GM21717 (cell line): ENCODE data around the gene ODAD3.
"Not testable (repeated sequence)": the region's sequence is repeated elsewhere in the genome, so short reads cannot be mapped to it uniquely, and the experiment has no call there.

ENCODE experiments used
- ATAC-seq: cut with Tn5 transposase; IDR thresholded peaks from one replicate; pipeline ENCODE4 v1.9.1; 2021; ENCODE audit warnings: mild to moderate bottlenecking, moderate library complexity; ENCODE audit not compliant: unreplicated experiment

Gene ODAD3

DNA sequence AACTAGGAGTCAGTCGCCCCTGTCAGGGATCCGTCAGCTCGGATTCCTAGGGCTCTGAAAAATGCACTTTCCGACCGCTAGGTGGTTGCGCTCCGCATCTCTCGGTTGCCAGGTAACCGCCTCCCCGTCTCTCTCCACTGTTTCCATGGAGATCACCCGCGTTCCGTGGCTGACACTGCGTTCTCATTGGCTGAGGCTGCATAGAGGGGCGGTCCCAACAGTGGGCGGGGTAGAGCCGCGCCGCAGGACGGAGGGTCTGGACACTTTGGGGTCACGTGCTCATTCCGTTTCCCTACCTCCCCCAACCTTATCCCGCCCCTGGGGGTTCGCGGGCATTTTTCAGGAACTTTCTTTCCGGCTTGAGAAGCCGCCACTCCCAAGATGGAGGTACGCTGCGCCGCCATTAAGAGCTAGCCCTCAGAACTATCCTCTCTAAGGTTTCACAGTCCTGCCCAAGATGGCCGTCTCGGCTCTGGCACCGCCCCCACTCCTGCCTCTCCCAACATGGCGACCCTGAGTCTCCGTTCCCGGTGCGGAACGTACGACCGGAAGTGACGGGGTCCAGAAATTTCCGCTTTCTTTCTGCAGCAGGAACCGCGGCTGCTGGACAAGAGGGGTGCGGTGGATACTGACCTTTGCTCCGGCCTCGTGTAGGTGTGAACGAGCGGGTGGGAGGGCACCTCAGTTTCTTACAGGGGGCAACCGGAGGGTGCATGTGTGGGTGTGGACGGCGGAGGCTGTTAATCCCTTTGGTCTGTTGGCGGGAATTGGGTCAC is at the start of gene ODAD3, which contains the start of gene PRKCSH:
Gene ODAD3 (minus strand): TSS at position 65 of the 776 bp plus-strand sequence. CDS start 105 bp downstream, outside the sequence.
Gene PRKCSH (plus strand): TSS at position 579 of the 776 bp plus-strand sequence. CDS start 483 bp downstream, outside the sequence.
- ATAC-seq: peak; percentile 80

DNA sequence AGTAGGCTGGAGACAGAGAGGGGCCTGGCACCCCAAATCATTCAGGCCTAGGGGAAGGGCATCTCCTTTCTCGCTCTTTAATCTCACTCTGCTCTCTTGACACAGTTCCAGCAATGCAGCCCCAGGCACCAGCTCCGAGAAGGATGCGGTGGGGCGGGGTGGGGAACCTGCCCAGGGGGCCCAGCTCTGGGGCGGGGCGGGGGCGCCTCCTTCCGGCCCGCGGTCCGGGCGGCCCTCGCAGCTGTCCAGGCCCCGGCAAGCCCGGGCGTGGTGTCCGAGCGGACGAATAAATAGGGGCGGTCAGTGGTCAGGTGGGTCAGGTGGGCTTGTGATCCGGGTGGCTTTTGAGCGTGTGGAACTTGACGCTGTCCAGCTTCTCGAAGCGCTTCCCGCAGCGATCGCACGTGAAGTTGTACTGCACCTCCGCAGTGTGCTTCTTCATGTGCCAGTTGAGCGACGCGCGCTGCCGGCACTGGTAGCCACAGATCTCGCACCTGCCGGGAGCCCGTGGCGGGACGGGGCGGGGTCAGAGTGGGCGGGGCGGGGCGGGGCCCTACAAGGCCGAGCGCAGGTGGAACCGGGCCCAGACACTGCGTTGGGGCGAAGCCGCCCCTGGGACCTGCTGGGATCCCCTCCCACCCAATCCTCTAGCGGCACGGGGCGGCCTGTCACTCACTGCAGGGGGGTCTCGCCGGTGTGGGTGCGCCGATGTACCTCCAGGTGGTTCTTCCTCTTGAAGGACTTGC is 48.6 kb upstream of the ODAD3 start:
- ATAC-seq: no peak

DNA sequence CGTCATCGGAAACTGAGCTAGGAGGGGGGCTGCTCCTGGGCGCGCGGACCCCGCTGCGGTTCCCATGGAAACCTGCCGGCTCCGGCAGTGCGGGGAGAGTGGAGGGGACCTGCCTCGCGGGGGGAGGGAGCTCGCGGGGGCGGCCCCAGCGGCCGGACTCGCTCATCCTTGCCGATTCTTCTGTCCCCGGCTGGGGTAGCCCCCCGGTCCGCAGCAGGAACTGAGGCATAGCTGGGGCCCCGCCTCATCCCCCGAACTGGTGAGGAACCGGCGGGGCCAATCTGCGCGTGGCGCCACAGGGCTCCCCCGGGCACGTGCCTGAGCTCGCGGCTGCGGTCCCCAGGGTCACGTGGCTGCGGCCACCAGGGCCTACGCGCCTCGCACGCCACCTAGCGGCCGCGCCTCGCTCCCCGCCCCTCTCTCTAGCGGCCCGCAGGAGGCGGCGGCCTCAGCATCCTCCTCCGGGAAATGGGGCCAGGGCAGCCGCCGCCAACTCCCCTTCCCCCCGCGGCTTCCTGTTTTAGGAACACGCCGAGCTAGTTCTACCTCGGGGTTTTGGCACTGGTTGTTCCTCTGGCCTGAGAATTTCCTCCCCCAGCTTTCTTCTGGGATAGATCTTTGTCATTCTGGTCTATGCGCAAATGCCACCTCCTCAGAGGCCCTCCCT is 47.6 kb upstream of the ODAD3 start:
- no peak for ATAC-seq

DNA sequence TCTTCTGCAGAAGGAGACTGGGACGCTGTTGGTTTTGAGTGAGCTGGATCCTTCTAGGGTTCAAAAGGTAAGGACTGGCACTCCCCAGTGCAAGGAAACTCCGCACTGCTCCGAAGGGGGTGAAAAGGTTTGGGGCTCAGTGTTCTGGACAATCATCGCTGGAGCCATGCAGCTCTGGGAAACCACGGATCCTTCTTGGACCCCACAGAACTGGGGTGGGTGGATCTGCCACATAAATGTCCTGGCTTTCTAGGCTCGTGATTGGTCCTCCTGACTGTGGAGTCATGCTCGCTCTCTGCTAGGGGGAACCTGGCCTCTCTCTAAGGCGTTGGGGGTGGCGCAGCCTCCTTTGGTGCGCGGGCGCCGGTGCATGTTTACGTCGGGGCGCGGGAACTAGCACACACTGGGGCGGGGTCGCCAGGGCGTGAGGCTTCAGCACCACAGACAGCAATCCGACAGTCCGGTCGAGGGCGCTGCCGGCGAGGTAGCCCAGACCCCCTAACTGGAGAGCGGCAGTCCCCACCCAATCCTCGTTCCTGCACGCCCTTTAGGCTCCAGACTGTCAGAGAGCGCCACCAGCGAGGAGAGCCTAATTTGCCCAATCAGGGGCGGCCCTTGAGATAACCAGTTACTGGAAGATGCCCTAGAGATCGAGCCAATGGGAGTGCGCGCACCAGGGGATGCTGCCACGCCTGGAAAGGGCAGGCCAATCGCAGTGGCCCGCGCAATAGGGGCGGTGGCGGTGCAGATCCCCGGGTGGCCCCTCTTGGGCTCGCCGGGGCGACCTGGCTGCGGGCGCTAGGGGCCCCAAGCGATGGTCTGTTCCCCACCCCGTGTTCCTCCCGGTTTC is 46.8 kb upstream of the ODAD3 start:
- ATAC-seq: no peak

DNA sequence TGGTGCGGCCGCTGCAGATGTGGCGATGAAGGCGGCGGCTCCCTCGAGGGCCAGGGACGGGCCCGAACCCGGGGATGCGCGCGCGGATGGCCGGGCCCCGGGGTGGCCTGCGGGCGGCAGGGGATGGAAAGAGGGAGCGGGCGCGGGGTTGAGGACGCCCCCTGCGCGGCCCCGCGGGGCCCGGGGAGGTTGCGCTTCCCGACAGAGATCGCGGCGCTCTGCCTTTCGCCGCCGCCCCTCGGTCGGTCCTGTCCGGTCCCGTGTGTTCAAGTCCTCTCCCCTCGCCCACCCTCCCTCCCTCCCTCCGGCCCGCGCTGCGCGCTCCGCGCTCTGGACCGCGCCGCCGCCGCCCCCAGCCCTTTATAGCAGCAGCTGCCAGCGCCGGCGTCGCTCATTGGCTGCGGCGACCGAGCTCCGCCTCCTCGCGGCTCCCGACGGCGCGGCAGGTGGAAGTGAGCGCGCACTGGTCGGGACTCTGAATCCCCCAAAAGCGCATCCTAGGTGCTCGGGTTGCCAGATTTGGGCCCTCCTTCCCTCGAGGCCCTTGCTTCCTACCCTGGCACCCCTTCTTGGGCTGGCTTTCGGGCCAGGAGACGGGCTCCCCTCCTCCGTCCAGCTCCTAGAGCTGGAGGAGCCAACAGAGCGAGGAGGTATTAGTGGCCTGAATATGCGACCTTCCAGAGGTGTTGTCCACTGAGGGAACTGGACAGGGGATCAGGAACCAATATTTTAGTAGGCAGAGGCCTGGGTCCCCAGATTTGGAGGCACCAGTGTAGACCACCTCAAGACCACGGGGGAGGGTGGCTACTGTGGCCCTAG is 46.0 kb upstream of the ODAD3 start, which contains the start of gene ELAVL3:
Gene ELAVL3 (minus strand): TSS at position 332 of the 819 bp plus-strand sequence. CDS start 438 bp downstream, outside the sequence.
- ATAC-seq: no peak

DNA sequence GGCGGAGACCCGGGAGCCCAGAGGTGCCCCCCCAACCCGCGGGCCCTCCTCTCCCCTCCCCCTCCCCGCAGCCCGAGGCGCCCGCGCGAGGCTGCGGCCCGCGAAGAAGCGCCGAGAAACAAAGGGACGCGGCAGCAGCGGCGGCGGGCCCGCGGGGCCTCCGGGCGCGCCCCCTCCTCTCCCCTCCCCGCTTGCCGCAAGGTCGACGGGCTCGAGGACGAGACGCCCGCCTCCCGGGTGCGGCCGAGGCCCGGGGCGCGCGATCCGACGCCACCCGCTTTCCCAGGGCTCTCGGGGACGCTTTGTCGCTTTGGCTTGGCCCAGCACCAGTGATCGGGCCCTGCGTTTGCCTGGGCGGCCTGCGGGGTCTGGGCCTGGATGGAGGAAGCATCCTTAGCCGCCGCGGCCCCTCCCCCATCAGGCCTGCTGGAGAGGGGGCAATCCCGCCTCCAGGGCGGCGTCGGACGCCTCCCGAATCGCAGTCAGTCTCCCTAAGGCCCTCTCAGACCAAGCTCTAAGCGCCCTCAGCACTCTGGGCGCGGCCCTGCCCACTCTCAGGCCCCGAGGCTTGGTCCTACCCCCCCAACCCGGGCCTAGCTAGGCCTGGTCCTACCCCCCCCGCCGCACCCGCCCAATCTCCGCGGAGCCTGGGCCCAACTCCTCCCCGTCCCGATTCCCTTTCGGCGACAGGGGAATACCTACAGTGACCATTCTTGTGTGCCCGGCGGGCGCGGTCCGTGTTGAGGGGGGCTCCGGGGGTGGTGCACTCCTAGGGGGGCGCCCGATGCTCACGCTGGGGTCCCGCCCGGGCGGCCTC is 45.2 kb upstream of the ODAD3 start:
- ATAC-seq: no peak

DNA sequence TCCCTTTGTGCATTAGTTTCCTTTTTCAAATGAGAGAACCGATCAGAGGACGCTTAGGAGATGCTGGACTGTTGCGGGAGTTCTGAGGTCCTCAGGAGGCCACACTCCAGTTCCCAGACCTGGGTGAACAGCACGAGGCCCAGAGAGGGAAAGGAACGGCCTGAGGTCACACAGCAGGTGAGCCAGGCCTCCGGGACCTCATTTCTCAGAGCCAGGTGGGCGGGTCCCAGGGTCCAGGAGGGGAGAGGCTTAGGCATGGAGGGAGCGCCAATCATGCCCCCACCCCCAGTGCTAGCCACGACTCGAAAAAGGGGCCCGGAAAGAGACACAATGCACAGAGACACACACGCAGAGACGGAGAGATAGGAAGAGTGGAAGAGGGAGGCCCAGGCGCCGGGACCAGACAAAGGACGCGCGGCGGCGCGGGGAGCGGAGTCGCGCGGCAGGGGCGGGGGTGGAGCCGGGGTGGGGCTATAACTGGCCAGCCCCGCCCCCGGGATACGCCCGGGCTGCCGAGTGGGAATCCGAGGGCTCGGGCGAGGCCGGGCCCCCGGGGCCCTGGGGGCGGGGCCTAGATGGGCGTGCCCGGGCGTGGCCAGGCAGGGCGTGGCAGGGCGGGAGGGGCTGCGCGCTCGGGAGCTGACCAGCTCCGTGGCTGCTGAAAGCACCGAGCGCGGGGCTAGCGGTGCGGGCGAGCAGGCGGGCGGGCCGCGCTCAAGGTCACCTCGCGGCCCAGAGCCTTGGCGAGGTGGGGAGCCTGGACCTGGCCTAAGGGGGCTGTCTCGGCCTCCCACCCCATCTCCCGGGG is 44.4 kb upstream of the ODAD3 start:
- no peak for ATAC-seq

DNA sequence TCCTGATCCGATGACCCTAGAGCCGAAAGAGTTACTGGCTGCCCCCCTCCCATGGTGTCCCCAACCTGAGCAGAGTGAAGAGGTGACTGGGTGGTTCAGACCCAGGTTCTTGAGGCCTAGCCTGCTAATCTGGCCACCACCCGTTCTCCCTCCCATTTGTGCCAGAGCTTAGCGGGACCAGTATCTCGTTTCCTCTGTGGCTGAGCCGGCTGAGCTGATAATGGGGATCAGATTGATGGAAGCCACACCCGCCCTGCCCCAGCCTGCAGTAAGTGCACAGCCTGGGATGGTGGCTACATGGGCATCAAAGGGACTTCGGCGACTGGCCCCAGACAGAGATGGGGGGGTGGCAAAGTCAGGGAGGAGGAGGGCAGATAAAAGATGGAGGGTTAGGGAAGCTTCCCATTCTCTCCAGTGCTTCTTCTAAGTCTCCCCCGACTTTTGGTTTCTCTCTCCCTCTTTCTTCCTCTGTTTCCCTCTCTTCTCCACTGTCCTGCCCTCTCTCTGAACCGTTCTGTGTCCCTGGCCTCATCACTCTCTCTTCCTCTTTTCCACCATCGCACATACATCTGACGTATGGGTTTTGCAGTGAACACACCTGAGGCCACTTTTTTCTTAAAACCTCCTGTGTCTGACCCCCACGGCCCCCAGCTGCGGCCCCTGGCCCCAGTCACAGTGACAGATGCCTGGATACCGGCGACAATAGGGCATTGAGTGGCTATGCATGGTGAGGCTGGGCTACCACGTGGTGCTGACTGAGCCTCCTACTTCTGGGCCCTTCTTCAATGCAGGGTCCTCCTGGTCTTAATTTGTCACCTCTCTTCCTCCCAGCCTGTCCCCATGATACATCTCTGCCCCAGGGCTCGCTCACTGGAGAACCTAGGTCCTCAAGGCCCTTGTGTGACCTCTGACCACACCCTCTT is 43.5 kb upstream of the ODAD3 start:
- ATAC-seq: no peak

DNA sequence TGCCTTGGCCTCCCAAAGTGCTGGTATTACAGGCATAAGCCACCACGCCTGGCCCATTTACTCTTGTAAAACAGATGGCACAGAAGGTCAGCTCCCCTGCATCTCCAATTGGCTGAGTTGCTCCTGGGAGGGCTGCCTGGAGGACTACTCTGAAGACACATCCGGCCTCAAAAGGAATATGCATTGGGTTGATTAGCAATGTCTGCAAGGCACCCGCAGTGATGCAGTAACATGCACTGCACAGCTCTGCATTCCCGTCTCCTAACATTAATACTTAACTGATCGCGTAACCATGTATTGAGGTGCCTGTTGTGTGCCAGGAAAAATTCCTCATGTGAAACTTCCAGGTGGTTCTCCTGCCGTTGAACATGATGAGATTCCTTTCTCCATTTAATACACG is 40.9 kb upstream of the ODAD3 start:
- ATAC-seq: no peak

DNA sequence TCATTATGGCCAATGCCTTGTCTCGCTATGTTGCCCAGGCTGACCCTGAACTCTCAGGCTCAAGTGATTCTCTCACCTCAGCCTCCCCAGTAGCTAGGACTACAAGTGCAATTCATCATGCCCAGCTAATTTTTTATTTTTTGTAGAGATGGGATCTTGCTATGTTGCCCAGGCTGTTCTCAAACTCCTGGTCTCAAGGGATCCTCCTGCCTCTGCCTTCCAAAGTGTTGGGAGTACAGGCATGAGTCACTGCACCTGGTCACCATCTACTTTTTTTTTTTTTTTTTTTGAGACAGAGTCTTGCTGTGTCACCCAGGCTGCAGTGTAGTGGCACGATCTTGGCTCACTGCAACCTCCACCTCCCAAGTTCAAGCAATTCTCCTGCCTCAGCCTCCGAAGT is 40.4 kb upstream of the ODAD3 start:
- ATAC-seq: not testable (repeated sequence)

DNA sequence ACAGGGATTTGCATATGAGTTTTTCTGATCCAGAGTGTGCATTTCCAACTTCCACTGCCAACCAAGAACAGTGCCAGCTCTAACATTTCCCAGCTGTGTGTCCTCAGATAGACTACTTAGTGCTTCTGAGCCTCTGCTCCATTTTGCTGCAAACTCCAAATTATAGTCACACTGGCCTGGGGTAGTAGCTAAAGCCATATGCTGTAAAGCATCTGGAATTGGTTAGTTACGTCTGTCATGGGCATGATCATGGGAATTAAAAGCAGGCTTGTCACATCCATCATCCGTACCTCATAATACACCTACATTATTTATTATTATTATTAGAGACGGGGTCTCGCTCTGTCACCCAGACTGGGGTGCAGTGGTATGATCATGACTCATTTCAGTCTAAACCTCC is 38.8 kb upstream of the ODAD3 start:
- no peak for ATAC-seq

DNA sequence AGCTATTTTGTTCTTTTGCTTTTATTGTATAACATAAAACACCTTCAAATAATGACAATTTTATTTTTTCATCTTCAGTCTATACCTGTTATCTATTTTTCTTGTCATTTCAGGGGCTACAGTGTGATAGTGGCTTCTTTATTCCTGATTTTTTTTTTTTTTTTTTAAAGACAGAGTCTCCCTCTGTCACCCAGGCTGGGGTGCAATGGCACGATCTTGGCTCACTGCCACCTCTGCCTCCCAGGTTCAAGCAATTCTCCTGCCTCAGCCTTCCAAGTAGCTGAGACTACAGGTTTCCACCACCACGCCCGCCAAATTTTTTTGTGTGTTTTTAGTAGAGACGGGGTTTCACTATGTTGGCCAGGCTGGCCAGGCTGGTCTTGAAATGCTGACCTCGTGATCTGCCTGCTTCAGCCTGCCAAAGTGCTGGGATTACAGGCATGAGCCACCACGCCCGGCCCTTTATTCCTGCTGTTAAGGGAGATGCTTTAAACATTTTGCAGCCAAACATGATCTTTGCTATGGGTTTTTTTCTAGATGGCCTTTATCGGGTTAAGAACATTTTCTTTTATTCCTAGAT is 33.4 kb upstream of the ODAD3 start:
- not testable (repeated sequence) for ATAC-seq

DNA sequence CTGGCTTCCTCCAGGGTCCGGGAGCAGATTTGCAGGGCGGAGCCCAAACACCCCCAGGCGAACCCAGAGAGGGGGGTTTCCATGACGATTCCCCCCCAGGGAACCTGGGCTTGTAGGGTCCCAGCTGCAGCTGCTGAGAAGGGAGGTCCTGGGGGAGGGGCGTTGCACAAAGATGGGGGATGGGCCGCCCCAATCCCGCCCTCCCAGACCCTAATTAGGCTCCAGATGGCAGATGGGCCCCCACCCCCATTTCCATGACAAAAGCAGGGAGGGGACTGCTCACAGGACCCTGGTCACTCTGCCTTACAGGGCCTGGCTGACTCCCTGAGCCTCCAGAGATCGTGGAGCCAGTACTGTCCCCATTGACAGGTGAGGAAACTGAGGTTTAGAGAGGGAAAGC is 30.7 kb upstream of the ODAD3 start:
- ATAC-seq: no peak

DNA sequence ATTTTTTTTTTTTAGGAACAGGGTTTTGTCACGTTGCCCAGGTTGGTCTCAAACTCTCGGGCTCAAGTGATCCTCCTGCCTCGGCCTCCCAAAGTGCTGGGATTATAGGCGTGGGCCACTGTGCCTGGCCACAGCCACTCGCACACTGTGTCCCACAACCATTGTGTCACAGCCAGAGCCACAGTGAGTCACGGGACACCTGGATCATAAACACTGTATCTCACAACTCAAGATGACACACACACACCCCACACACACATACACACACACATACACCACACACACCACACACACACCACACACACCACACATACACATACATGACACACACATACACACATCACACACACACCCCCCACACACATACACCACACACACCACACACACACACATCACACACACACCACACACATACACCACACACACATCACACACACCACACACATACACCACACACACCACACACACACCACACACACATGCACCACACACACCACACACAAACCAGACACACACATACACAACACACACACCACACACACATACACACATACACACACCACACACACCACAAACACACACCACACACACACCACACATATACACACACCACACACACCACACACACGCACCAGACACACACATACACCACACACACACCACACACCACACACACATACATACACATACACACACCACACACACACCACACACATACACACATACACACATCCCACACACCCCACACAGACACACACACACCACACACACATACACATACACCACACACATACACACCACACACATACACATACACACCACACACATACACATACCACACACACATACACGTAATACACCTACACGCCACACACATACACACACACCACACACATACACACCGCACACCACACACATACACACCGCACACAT is 29.7 kb upstream of the ODAD3 start:
- no peak for ATAC-seq

DNA sequence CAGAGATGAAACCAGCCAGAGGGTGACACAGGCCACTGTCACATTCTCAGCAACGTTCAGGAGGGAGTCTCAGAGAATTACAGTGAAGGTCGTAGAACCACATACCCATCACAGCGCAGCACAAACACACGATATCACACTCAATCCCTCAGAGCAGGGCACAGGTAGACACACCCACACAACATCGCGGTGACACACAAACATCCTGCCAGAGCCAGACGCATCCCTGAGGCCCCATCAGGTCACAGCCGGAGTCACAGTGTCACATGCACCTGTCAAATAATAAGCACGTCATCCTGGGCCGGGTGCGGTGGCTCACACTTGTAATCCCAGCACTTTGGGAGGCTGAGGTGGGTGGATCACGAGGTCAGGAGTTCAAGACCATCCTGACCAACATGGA is 28.5 kb upstream of the ODAD3 start:
- no peak for ATAC-seq

DNA sequence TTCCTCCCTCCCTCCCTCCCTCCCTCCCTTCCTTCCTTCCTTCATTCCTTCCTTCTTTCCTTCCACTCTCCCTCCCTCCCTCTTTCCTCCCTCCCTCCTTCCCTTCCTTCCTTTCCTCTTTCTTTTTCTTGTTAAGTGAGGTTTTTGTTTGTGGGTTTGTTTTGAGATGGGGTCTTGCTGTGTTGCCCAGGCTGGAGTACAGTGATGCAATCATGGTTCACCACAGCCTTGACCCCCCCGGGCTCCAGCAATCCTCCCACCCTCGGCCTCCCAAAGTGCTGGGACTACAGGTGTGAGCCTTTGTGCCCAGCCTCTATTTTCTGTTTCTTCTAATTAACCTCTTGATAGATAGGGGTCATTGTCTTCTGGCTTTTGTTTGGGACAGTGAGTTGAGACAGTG is 26.5 kb upstream of the ODAD3 start:
- no peak for ATAC-seq
